DOHH2 (cell line): ENCODE data around the gene BCL11B.

ENCODE experiments used
- H3F3A ChIP-seq: fragments of 200-600 bp; sonication (generic), shearing (Covaris generic); 2 replicates; pipeline ENCODE4 v1.6.0; 2016; ENCODE audit warnings: antibody characterized with exemption, mild to moderate bottlenecking; ENCODE audit not compliant: control insufficient read depth, insufficient read depth
- H3K27ac ChIP-seq: fragments of 200-600 bp; sonication (generic); 2 replicates; pipeline ENCODE4 v1.5.1; 2014; ENCODE audit warnings: low read depth, mild to moderate bottlenecking, low read length, moderate library complexity
- H3K27me3 ChIP-seq: fragments of 200-600 bp; sonication (generic); 2 replicates; pipeline ENCODE4 v1.6.1; 2014; ENCODE audit warnings: mild to moderate bottlenecking, low read length, mixed read lengths; ENCODE audit not compliant: control insufficient read depth
- H3K36me3 ChIP-seq: fragments of 200-600 bp; sonication (generic); 2 replicates; pipeline ENCODE4 v1.6.1; 2014; ENCODE audit warnings: mild to moderate bottlenecking, low read length, moderate library complexity, mixed read lengths; ENCODE audit not compliant: control insufficient read depth
- H3K4me1 ChIP-seq: fragments of 200-600 bp; sonication (generic); 2 replicates; pipeline ENCODE4 v1.6.1; 2014; ENCODE audit warnings: mild to moderate bottlenecking, low read length, mixed read lengths; ENCODE audit not compliant: control insufficient read depth
- H3K4me2 ChIP-seq: fragments of 200-600 bp; sonication (generic); 2 replicates; pipeline ENCODE4 v1.6.0; 2014; ENCODE audit warnings: mild to moderate bottlenecking, low read length, moderate library complexity
- H3K4me3 ChIP-seq: fragments of 200-600 bp; sonication (generic); 2 replicates; pipeline ENCODE4 v1.5.1; 2014; ENCODE audit warnings: mild to moderate bottlenecking, low read length, mixed read lengths
- H3K79me2 ChIP-seq: fragments of 200-600 bp; sonication (generic); 2 replicates; pipeline ENCODE4 v1.6.1; 2014; ENCODE audit warnings: mild to moderate bottlenecking, low read length, mixed read lengths; ENCODE audit not compliant: control insufficient read depth
- H3K9me2 ChIP-seq: fragments of 200-600 bp; sonication (generic); replicated peaks from 2 replicates; pipeline ENCODE4 v1.6.1; 2014; ENCODE audit warnings: mild to moderate bottlenecking, low read length, mixed read lengths; ENCODE audit not compliant: control insufficient read depth
- H3K9me3 ChIP-seq: fragments of 200-600 bp; sonication (generic); 2 replicates; pipeline ENCODE4 v1.6.1; 2014; ENCODE audit warnings: antibody characterized with exemption, low read length, mixed read lengths; ENCODE audit not compliant: control insufficient read depth, insufficient read depth
- H4K20me1 ChIP-seq: fragments of 200-600 bp; sonication (generic); 2 replicates; pipeline ENCODE4 v1.6.0; 2014; ENCODE audit warnings: low read depth, mild to moderate bottlenecking, antibody characterized with exemption, low read length, moderate library complexity; ENCODE audit not compliant: control insufficient read depth, insufficient read depth
- CTCF ChIP-seq: fragments of 200-600 bp; sonication (generic); IDR thresholded peaks from one replicate; pipeline ENCODE4 v1.5.1; 2014; ENCODE audit warnings: antibody characterized with exemption, mild to moderate bottlenecking, low read depth, low read length; ENCODE audit not compliant: poor library complexity, severe bottlenecking
- EZH2phosphoT487 ChIP-seq: fragments of 200-600 bp; sonication (generic); IDR thresholded peaks from 2 replicates; pipeline ENCODE4 v1.6.1; 2017; ENCODE audit warnings: borderline replicate concordance, mild to moderate bottlenecking, antibody characterized with exemption, low read length, moderate library complexity, mixed read lengths

The BCL11B gene

GRCh38 chr14:99157676-99158075, 114.3 kb downstream of the BCL11B start:
- TF ChIP-seq CTCF = no peak
- no peak for TF ChIP-seq EZH2phosphoT487
- Histone ChIP-seq H3K36me3 (no peaks in the 10 kb centered on the region), H3K27me3 (no peaks in the 10 kb centered on the region), H4K20me1 (no peaks in the 10 kb centered on the region), H3K27ac (no peak overlapping the region), H3K4me3 (no peak overlapping the region), H3K9me3 (no peaks in the 10 kb centered on the region), H3K4me1 (no peaks in the 10 kb centered on the region), H3K79me2 (no peaks in the 10 kb centered on the region), H3F3A (no peaks in the 10 kb centered on the region), H3K9me2 (no peaks in the 10 kb centered on the region), H3K4me2 (no peak overlapping the region)

- Histone ChIP-seq H3K4me2 (no peak overlapping the region), H3K79me2 (no peaks in the 10 kb centered on the region), H3F3A (no peaks in the 10 kb centered on the region), H3K4me3 (no peak overlapping the region), H3K36me3 (no peaks in the 10 kb centered on the region), H3K27me3 (no peaks in the 10 kb centered on the region), H4K20me1 (no peaks in the 10 kb centered on the region), H3K9me2 (no peaks in the 10 kb centered on the region), H3K9me3 (no peaks in the 10 kb centered on the region), H3K27ac (no peak overlapping the region), H3K4me1 (no peaks in the 10 kb centered on the region)
- TF ChIP-seq CTCF (no peak), EZH2phosphoT487 (no peak)
Measured at GRCh38 chr14:99157246-99157645, 114.8 kb downstream of the BCL11B start.

GRCh38 chr14:99156814-99157213, 115.2 kb downstream of the BCL11B start:
- TF ChIP-seq EZH2phosphoT487 (no peak), CTCF (no peak)
- no peak overlapping the region for H3K4me2 ChIP-seq
- no peaks in the 10 kb centered on the region for H3K9me2 ChIP-seq
- H3K27me3 ChIP-seq = no peaks in the 10 kb centered on the region
- no peaks in the 10 kb centered on the region for H3K36me3 ChIP-seq
- no peaks in the 10 kb centered on the region for H3K9me3 ChIP-seq
- H3K27ac ChIP-seq = no peak overlapping the region
- H3K79me2 ChIP-seq = no peaks in the 10 kb centered on the region
- no peaks in the 10 kb centered on the region for H3F3A ChIP-seq
- no peak overlapping the region for H3K4me3 ChIP-seq
- H3K4me1 ChIP-seq = no peaks in the 10 kb centered on the region
- no peaks in the 10 kb centered on the region for H4K20me1 ChIP-seq

GRCh38 chr14:99156090-99156425, 115.9 kb downstream of the BCL11B start:
- H4K20me1 ChIP-seq = no peaks in the 10 kb centered on the region
- no peak overlapping the region for H3K4me3 ChIP-seq
- H3F3A ChIP-seq = no peaks in the 10 kb centered on the region
- no peaks in the 10 kb centered on the region for H3K4me1 ChIP-seq
- no peak overlapping the region for H3K4me2 ChIP-seq
- H3K79me2 ChIP-seq = no peaks in the 10 kb centered on the region
- TF ChIP-seq CTCF (no peak), EZH2phosphoT487 (no peak)
- no peak overlapping the region for H3K27ac ChIP-seq
- no peaks in the 10 kb centered on the region for H3K36me3 ChIP-seq
- H3K9me2 ChIP-seq = no peaks in the 10 kb centered on the region
- no peaks in the 10 kb centered on the region for H3K9me3 ChIP-seq
- H3K27me3 ChIP-seq = no peaks in the 10 kb centered on the region
